ENCODE results near the gene CD109.
"Not testable (repeated sequence)": the region's sequence is repeated elsewhere in the genome, so short reads cannot be mapped to it uniquely, and the experiment has no call there.

The CD109 gene

DNA sequence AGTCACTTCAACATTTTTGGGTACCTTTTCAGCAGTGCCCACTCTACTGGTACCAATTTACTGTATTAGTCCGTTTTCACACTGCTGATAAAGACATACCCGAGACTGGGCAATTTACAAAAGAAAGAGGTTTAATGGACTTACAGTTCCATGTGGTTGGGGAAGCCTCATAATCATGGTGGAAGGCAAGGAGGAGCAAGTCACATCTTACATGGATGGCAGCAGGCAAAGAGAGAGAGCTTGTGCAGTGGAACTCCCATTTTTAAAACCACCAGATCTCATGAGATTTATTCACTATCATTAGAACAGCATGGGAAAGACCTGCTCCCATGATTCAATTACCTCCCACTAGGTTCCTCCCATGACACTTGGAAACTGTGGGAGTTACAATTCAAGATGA lies 12.4 kb upstream of the CD109 start:
- DNase-seq (ENCODE audit: low read depth in 3 of 3): not testable (repeated sequence)

DNA sequence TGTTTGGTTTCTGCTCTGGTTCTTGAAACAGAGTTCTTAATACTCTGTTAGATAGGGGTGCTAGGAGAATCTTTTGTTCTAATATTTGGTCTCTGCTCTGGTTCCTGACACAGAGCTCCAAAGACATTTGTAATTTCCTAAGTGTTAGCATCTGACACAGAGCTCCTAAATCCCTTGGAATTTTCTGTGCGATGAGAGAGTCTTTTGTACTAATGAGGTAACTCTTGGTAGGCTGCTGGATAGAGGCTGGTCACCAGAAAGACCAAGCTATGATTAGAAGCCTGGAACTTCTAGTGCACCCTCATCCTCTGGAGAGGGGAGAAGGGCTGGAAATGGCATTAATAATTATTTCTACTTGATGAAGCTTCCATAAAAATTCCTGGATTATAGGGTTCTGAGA lies 7.7 kb upstream of the CD109 start:
- DNase-seq (ENCODE audit: low read depth in 3 of 3): no peak

DNA sequence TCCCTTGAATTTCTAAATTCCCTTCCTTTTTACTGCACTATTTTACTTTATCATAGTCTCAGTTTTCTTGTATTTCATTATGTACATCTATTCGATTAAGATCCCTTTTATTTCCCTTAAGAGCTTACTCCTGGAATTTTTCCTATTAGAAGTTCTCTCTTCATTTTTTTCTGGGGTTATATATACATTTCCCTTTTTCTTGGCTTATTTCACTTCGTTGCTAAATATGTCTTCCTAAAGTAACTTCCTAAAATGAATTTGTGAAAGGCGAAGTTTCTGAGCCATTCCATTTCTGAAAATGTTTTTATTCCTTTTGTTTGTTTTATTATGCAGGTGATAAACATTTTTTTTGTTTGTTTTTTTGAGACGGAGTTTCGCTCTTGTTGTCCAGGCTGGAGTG lies 5.9 kb upstream of the CD109 start:
- DNase-seq (ENCODE audit: low read depth in 3 of 3): no peak

DNA sequence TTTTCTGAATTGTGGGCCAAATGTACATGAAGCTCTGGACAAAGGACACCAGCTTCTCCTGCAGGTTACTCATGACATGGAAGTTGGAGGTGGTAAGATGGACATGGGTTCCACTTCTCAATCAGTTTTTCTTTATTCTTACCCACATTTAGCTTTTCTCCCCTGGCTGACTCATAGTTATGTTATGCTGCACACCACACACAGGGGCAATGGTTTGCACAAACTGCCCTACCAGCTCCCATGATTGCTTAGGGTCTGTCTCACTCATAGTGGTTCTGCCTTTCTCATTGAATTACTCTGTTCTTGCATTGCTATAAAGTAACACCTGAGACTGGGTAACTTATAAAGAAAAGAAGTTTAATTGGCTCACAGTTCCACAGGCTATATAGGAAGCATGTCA lies 4.5 kb upstream of the CD109 start:
- no peak for DNase-seq (ENCODE audit: low read depth in 3 of 3)

DNA sequence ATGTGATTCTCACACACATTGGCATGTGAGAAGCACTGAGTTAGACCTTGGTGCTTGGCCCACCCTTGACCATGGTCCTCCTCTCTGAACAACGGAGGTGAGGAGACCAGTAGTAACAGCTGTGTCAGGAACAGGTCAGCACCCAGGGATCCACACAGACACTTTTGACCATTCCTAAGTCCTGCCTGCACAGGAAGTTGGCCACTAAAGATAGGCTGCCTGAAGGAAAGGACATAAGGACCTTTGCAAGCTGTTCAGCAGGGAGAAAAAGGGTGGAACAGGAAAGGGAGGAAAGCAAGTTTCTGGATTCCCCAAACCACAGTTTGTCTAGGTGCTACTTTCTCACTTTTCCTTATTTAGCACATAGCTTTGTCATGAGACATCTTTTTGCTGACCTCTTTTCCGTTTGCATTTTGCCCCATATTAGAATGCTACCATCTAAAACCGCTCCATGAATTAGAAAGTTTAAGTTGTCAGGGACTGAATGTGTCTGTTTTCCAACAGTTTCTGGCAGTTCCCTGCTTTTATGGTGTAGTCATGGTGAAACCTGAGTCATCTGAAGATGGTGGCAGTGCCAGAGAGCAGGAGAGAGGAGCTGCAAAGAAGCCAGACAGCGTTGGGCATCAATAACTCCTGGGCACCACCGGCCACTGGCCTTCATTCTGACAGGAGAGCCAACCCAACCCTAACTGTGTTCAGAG lies 1.1 kb upstream of the CD109 start:
- no peak for DNase-seq (ENCODE audit: low read depth in 3 of 3)

DNA sequence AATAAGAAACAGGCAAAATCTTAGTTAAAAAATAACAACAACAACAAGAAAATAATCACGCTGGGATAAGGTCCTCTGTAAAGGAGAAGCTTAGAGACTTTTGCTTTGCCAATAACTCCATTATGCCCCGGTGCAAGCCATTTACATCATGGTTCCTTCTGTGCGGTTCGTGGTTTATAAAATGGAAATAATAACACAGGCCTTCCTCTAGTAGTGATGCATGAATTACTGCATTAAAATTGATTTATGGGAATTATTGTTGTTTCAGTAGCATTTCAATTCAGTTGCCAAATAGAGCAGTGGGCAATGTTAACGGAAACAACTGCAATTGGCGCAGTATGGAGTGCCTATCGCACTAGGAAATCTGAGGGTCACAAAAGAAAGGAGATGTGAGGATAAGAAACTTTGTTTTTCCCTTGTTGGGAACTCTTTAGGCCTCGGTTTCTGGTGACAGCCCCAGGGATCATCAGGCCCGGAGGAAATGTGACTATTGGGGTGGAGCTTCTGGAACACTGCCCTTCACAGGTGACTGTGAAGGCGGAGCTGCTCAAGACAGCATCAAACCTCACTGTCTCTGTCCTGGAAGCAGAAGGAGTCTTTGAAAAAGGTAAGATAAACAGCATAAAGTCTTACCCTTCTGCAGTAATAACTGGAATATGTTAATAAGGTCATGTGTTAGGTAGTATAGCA lies 1.1 kb downstream of the CD109 start:
- no peak for DNase-seq (ENCODE audit: low read depth in 3 of 3)

DNA sequence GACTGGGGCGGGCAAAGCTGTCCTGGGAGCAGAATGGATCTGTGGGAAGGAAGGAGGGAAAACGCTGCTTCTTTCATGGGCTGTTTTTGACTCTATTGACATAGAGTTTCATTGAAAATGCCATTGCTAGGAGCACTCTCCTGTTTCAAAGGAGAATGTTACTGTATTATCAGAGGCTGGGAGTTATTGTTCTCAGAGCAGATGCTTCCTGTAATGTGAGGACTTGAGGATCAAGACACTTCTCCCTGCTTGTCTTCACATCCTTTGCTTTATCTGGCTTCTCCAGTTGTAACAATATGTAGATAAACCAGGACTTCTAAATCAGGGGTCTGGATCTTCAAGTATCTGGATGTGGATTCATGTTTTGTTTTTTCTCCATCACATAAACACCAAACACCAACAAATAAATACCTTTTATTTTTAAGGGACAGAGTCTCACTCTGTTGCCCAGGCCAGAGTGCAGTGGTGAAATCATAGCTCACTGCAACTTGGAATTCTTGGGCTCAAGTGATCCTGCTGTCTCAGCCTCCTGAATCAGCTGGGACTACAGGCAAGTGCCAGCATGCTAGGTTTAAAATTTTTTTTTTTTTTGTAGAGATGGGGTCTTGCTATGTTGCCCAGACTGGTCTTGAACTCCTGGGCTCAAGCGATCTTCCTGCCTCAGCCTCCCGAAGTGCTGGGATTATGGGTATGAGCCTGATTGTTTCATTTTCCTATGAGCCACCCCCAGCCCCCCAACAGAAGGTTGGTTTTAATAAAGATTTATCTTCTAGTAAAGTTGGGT lies 3.9 kb downstream of the CD109 start:
- DNase-seq (ENCODE audit: low read depth in 3 of 3): no peak

DNA sequence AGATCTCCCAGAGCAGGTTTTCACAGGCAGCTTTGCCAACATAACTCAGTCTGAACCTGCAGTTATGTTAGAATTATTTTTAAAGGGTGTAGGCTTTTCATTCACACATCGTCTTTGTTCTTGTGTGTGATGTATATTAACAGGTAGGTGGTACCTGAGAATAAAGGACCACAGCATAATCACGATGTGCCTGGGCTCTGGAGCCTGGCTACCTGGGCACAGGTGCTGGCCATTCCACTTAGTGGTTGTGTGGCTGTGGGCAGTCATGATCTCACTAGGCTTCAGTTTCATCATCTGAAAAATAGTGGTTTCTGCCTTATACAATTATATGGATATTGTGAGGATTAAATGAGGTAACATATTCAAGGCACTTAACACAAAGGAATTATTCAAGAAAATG lies 6.4 kb downstream of the CD109 start:
- no peak for DNase-seq (ENCODE audit: low read depth in 3 of 3)

DNA sequence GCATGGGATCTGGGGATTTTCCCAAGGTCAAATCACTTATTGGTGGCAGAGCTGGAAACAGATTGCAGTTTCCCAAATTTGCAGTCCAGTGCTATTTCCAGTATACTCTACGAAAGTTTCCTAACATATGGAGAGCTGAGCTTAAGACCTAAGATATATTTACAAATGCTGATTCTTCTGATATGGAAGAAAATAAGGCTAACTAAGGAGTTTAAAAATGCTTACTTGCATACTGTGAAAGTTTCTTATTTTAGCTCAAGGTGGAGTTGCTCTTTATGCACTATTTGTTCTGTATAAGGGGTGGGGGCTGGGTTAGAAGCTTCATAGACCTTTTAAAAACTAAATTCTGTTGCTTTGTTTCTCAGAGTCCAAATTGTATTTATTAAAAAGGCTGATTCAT lies 7.5 kb downstream of the CD109 start:
- DNase-seq (ENCODE audit: low read depth in 3 of 3): no peak

DNA sequence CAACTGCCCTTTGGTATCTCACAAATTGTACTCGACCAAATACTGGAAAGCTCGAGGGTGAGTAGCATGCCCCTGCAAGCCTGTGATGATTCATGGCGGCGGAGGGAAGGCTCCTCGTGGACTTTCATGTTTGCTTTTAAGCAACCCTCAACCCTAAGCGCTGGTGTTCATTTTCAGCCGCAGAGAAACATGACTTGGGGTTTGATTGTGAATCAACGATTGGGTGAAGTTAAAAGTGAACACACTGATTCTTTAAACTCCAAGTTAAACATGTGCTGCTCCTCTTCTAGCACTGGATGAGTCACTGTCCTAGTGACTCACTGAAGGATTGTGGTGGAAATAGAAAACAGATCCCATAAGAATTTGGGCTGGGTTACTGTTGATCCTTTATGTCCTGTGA lies 8.3 kb downstream of the CD109 start:
- DNase-seq (ENCODE audit: low read depth in 3 of 3): no peak

DNA sequence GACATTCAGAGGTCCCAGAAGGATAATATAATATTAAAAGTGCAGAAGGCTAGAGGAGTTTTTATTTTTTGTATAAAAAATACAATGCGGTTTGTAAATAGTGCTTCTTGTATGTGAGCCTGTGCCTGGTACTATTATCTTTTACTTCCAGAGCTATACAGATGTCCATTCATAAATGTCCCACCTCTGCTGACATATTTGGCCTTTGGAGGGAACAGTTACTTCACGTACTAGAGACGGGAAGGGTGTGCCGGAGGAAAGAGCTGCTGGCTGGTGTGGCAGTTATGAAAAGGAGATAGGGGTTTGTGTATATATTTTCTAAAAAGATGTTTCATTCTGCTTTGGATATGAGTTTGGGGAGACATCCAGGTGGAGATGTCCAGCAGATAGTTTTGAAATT lies 8.8 kb downstream of the CD109 start:
- DNase-seq (ENCODE audit: low read depth in 3 of 3): no peak

DNA sequence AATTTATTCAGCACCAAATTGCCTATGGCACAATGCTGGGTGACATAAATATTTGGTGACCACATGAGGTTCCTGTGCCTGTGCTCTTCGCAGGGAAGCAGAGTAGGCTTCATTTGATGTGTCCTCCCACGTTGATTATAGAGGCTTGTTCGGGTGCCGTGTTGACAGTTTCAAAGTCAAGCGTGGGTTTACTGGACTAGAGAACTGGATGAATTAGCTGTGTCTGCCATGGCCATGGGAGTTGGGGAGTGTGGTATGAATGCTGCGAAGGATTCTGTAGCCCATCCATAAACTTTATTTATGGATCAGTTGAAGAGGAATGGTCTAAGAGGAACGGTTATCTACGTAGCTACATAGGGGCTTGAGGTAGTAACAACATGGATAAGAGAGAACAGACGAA lies 11.0 kb downstream of the CD109 start:
- DNase-seq (ENCODE audit: low read depth in 3 of 3): no peak

DNA sequence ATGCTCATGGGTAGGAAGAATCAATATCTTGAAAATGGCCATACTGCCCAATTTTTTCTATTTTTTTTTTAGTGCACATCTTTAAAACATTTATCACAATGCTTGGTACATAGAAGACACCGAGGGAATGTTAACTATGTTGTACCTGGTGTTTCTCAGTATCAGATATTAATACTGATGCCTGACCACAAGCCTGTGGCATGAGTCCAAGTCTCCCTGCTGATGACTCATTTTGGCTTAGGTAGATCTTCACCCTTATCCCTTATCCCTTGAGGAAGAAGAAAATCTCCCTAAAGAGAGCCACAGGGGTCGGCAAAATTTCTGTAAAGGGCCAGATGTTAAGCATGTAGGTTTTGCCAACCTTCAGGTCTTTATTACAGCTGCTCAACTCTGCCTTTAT lies 14.5 kb downstream of the CD109 start:
- no peak for DNase-seq (ENCODE audit: low read depth in 3 of 3)

DNA sequence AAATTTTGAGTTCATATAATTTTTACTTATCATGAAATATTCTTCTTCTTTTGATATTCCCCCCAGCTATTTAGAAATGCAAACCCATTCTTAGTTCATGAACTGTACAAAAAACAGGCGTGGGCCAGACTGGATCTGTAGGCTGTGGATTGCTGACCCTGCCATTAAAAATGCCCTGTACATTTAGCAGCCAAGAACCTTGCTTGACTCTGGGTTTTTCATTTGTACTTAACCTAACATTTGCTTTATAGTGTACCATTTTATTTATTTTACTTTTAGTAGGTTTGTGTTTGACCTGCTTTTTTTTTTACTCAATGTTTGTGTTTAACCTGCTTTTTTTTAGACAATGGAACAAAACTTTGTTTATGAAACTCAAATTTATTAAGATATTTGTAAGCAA lies 14.9 kb downstream of the CD109 start:
- DNase-seq (ENCODE audit: low read depth in 3 of 3): no peak

DNA sequence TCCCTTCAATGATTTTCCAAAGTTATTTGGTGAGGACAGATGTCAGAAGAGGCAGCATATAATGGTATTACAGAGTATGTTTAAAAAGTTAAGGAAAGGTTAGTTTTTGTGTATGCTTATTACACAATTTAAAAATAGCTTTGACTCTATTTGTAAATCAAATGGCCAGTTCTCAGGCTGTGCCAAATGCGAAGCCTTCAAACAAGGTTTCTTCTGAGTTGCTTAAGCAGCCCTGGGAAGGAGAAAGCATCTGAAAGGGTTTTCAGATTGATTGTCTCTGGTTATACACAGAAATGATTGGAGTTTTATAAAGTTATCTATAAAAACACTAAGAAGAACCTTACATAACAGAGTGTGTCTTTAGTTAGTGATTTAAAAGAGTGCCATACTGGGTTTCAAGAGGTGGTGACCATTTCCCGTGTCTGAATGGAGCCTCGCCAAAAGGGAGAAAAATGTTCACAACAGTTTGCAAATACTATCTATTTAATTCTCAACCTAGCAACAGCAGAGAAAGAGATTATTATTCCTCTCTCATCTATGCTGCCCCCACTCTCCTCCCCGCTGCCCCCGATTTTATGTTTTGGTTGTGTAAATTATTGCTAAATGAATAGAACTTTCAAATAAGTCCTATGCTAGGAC lies 16.7 kb downstream of the CD109 start:
- DNase-seq (ENCODE audit: low read depth in 3 of 3): no peak

DNA sequence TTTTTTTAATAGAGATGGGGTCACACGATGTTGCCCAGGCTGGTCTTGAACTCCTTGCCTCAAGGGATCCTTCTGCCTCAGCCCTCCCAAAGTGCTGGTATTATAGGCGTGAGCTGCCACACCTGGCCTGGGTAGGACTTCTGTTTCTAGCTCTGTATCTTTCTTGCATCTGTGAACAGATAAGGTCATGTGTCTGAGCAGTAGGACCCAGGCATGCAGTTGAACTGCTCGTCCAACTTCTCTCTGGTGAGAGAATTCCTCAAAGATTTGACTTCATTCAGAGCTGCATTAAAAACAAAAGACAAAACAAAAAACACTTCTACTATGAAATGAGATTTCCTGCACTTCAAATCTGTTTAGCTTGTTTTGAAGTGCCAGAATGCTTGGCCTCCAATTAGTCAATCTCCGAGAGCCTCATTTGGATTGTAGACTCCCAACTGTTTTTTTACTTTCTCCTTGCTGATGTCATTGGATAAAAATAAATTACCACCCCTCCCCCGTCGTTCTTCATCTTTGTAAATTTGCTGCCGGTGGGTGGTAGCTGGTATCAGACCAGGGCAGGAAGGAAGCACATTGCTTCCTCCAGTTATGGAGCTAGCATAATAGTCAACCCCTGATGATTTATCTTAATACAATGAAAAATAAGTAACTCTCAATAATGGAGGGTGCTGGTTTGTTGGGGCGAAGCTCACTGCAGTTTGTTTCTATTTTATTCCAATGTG lies 17.6 kb downstream of the CD109 start:
- no peak for DNase-seq (ENCODE audit: low read depth in 3 of 3)

DNA sequence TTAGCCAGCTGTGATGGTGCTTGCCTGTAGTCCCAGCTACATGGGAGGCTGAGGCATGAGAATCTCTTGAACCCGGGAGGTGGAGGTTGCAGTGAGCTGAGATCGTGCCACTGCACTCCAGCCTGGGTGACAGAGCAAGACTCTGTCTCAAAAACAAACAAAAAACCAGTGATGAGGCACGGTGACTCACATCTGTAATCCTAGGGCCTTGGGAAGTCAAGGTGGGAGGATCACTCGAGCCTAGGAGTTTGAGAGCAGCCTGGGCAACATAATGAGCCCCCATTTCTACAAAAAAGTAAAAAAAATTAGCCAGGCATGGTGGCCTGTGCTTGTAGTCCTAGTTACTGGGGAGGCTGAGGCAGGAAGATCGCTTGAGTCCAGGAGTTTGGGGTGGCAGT lies 19.1 kb downstream of the CD109 start:
- DNase-seq (ENCODE audit: low read depth in 3 of 3): not testable (repeated sequence)

DNA sequence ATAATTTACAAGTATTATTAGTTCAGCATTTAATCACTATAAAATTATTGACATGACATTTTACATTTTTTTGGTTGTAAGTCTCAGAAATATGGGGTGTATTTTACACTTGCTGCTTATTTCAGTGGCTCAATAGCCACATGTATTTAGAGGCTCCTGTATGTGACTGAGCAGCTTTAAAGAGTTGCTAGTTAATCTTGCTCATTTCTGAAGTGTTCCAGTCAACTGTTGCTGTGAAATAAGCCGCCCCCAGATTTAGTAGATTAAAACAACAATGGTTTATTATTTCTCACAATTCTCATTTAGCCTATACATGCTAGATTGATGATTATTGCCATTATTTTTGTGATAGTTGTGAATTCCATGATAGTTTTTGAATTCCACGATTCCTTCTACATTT lies 23.0 kb downstream of the CD109 start:
- no peak for DNase-seq (ENCODE audit: low read depth in 3 of 3)

DNA sequence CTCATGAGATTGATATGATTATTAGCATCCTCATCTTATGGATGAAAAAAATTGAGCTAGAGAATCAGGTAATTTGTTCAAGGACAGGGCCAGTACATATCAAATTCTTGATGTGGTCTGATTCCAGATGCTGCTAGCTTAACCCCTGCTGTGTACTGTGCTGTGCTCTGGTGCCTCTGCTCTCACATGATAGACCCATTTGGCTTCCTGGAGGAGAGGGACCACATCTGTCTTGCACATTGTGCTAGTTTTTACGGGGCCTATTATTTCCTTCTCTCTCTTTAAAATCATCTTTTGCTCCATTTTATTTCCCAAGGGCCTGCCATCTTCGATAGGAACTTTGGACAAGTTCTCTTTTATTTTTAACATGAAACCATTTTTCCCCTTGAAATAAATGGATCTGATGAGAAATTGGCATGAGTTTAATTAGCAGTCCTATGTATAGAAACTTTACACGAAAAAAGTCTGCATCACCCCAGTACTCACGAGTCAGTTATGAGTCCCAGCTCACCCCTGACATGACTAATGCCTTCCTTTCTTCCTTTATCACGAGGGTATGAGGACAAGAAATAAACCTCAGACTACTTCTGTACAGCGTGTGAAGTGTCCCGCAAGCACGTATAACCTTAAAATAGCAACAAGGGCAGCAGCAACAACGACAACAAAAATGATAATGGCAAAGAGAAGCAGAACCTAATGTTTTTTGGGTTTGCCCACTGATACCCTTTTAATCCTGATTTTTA lies 26.5 kb downstream of the CD109 start:
- DNase-seq (ENCODE audit: low read depth in 3 of 3): no peak

DNA sequence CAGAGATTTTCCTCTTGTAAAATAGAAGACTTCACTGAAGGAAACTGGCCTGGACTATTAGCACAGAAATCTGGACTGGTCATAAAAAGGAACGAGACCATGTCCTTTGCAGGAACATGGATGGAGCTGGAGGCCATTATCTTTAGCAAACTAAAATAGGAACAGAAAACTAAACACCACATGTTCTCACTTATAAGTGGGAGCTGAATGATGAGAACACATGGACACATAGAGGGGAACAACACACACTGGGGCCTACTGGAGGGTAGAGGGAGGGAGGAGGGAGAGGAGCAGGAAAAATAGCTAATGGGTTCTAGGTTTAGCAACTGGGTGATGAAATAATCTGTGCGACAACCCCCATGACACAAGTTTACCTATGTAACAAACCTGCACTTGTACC lies 27.5 kb downstream of the CD109 start:
- DNase-seq (ENCODE audit: low read depth in 3 of 3): not testable (repeated sequence)

DNA sequence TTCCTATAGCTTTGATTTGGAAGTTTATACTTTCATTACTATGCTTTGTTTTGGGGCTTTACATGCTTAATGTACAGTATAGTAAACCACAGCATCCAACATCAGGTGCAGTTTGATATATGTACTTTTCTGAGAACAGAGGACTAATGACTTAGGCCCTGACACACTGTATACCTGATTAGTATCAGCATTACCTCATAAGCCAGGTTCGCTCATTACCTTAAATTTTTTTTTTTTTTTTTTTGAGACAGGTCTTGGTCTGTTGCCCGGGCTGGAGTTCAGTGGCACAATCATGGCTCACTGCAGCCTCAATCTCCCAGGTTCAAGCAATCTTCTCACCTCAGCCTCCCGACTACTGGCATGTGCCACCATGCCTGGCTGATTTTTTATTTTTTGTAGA lies 28.4 kb downstream of the CD109 start:
- DNase-seq (ENCODE audit: low read depth in 3 of 3): no peak

All from stimulated activated CD4-positive, alpha-beta T cell treated with anti-CD3 and anti-CD28 coated beads, TNF-alpha, amount 100 ng/mL, for 48 hours (primary cell).